Adipocyte (in vitro differentiated cells): ENCODE measurements around the gene EXOC3L4.
A peak's percentile ranks its signal among the peaks of the same experiment; 100 is the strongest.
"Not testable (repeated sequence)": the region's sequence is repeated elsewhere in the genome, so short reads cannot be mapped to it uniquely, and the experiment has no call there.

Experiments
- DNase-seq: peaks from one replicate; pipeline ENCODE4 v3.0.0-alpha.2; 2015; ENCODE audit warnings: low read depth
- H3K27me3 ChIP-seq: replicated peaks from 2 replicates; pipeline ENCODE4 v1.7.0; 2013; ENCODE audit warnings: mild to moderate bottlenecking, low read length, moderate library complexity; ENCODE audit not compliant: control insufficient read depth, insufficient read depth
- H3K36me3 ChIP-seq: 2 replicates; pipeline ENCODE4 v1.7.0; 2013; ENCODE audit warnings: low read length, mild to moderate bottlenecking, moderate library complexity; ENCODE audit not compliant: control insufficient read depth, insufficient read depth, severe bottlenecking
- H3K4me1 ChIP-seq: 2 replicates; pipeline ENCODE4 v1.7.0; 2013; ENCODE audit warnings: mild to moderate bottlenecking, low read length, moderate library complexity; ENCODE audit not compliant: control insufficient read depth, insufficient read depth
- H3K4me3 ChIP-seq: 2 replicates; pipeline ENCODE4 v1.7.0; 2013; ENCODE audit warnings: mild to moderate bottlenecking, low read length, moderate library complexity
- H3K9ac ChIP-seq: 2 replicates; pipeline ENCODE4 v1.7.0; 2013; ENCODE audit warnings: mild to moderate bottlenecking, low read length, moderate library complexity
- H3K9me3 ChIP-seq: 2 replicates; pipeline ENCODE4 v1.7.0; 2013; ENCODE audit warnings: mild to moderate bottlenecking, low read length, moderate library complexity; ENCODE audit not compliant: control insufficient read depth

EXOC3L4 gene

GRCh38 chr14:103118663-103119404 is 24.3 kb downstream of the EXOC3L4 start:
- no peaks in the 10 kb centered on the region for H3K9me3 ChIP-seq
- peak overlapping the region; percentile 48 for H3K9ac ChIP-seq
- H3K36me3 ChIP-seq = no peaks in the 10 kb centered on the region
- H3K4me1 ChIP-seq = peaks cover 46% of the 10 kb centered on the region
- H3K27me3 ChIP-seq = no peaks in the 10 kb centered on the region
- H3K4me3 ChIP-seq = no peak overlapping the region
- no peak for DNase-seq

- H3K4me3 ChIP-seq, H3K9me3 ChIP-seq, H3K9ac ChIP-seq, DNase-seq, H3K36me3 ChIP-seq, H3K27me3 ChIP-seq: not testable (repeated sequence)
- peaks cover 48% of the 10 kb centered on the region for H3K4me1 ChIP-seq
Observed at GRCh38 chr14:103119527-103119926, 25.0 kb downstream of the EXOC3L4 start.

GRCh38 chr14:103121121-103121845 is 26.8 kb downstream of the EXOC3L4 start:
- no peaks in the 10 kb centered on the region for H3K27me3 ChIP-seq
- H3K4me3 ChIP-seq = peak overlapping the region; percentile 1
- no peaks in the 10 kb centered on the region for H3K36me3 ChIP-seq
- peaks cover 59% of the 10 kb centered on the region for H3K4me1 ChIP-seq
- peak overlapping the region; percentile 67 for H3K9ac ChIP-seq
- no peak for DNase-seq
- H3K9me3 ChIP-seq = no peaks in the 10 kb centered on the region

DNA sequence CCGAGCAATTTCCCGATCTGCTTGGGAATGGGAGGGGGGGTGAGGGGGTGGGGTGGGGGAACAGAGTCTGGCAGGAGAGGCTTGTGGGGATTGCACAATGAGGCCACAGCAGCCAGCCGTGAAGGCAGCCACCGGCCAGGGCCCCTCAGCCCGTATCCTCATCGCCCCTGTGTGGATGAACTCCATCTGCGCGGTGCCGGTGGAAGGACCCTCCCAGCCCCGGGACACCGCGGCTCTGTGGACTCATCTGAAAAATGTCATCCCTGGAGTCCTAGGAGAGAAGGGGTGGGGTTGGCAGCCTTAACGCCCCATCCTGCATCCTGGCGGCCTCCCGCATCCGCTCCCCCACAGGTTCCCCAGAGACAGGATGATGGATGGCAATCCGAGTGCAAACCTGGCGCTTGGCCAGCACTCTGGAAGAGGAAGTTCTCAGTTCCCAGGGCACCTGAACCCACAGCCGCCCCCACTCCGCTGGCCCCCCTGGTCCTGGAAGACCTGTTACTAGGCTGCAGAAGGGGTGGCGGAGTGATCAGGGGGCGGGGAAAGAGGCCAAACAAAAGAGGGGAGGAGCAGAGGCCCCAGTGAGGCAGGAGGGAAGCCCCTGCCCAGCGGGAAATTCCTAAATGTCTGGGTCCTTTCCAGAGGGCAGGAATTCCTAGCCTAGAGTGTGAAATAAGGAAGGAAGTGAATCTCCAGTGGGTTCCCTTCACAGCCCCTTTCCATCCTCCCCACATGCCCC is 27.5 kb downstream of the EXOC3L4 start:
- peaks cover 64% of the 10 kb centered on the region for H3K4me1 ChIP-seq
- no peaks in the 10 kb centered on the region for H3K27me3 ChIP-seq
- H3K36me3 ChIP-seq = no peaks in the 10 kb centered on the region
- no peaks in the 10 kb centered on the region for H3K9me3 ChIP-seq
- DNase-seq = peak; percentile 58
- peak overlapping the region; percentile 58 for H3K4me3 ChIP-seq
- peak overlapping the region; percentile 78 for H3K9ac ChIP-seq

DNA sequence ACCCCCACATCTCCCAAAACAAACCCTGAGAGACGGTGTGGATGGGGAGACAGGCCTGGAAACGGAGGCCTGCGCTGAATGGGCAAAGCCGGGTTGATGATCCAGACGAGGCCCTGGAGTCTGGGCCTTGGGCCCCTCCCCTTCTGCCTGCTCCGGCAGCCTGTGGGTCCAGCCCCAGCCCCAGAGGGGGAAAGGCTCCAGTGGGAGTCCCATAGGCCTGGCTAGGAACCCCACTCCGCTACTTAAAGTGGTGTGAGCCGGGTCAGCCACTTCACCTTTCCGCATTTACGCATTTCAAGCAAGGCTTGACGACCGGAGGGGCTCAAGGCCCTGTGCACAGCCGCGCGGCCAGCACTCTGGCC is 28.0 kb downstream of the EXOC3L4 start:
- DNase-seq = no peak
- Histone ChIP-seq H3K9ac (peak overlapping the region; percentile 78), H3K36me3 (peaks cover 3% of the 10 kb centered on the region), H3K27me3 (no peaks in the 10 kb centered on the region), H3K4me1 (peaks cover 68% of the 10 kb centered on the region), H3K9me3 (no peaks in the 10 kb centered on the region), H3K4me3 (peak overlapping the region; percentile 58)

DNA sequence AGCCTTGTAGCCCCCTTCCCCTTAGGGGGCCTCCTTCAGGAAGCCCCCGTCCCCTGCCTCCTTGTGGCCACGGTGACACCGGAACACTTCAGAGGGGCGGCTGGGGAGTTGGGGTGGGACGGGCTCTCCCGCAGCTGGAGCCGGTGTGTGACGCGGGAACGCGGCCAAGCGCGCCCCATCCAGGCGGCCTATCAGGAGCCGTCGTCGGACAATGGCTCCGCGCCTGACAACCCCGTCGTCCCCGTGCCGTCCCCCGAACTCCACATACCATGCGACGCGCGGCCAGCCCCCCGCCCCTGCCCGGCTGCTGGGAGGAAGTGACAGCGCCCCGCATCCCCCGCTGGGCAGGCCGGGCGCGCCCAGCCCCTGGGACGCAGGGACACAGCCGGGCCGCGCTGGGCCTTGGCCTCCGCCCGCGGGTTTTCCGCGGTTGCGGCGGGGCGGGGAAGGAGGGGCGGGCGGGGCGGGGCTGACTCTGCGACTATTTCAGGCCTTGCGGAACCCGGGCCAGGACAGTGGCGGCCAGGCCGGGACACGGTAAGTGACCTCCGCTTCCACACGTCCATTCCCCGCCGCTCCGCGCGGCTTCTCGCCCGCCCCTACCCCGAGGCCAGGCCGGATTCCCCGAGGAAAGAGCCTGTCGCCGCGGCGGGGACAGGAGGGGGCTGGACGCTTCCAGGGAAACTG is 28.6 kb downstream of the EXOC3L4 start, which contains the start of gene TNFAIP2:
TNFAIP2 (plus strand) TSS at position 515 of the 687 bp plus-strand sequence. CDS start 2,997 bp downstream, outside the sequence.
- no peaks in the 10 kb centered on the region for H3K27me3 ChIP-seq
- DNase-seq = no peak
- no peaks in the 10 kb centered on the region for H3K9me3 ChIP-seq
- peaks cover 4% of the 10 kb centered on the region for H3K36me3 ChIP-seq
- H3K4me3 ChIP-seq = peak within 1 kb of the TSS; percentile 81
- H3K4me1 ChIP-seq = peaks cover 72% of the 10 kb centered on the region
- peak within 1 kb of the TSS; percentile 87 for H3K9ac ChIP-seq

DNA sequence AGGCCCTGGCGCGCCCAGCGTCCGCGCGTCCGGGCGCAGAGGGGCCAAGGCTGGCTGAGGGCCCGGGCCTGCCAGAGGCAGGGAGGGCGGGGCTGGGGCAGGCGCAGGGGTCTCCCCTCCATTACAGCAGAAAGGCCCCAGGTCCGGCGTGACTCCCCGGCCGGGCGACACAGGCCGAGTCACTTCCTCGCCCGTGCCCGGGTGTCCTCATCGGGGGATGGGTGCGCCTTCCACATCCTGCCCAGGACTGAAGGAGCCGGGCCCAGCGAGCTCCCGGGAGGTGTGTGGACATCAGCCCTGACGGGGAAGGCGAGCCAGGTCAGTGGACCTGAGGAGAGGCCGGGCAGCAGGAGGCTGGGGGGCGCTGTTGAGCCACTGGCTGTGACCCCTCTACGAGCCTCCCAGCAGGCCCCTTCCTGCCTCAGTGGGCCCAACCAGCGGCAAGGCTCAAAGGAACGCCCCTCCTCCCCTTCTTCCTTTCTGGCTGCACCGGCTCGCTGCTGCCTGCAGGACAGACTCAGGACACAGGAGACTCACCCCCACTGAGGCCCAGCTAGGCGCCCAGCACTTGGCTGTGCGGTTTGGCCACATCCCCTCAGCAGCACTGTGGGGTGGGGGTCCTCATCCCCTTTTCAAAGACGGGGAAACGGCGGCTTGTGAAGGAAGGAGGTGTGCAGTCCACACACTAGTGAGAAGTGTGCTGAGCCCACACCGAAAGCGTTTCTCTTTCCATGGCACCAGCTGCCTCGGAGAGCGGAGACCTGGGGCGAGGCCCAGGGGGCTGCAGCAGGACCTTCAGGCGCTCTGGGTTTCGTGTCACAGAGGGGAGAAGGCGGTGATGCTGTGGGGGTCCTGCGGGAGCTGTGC is 29.3 kb downstream of the EXOC3L4 start:
- H3K4me3 ChIP-seq = peak overlapping the region; percentile 81
- peaks cover 4% of the 10 kb centered on the region for H3K36me3 ChIP-seq
- no peaks in the 10 kb centered on the region for H3K9me3 ChIP-seq
- DNase-seq = no peak
- no peaks in the 10 kb centered on the region for H3K27me3 ChIP-seq
- H3K9ac ChIP-seq = peak overlapping the region; percentile 87
- H3K4me1 ChIP-seq = peaks cover 73% of the 10 kb centered on the region

- no peaks in the 10 kb centered on the region for H3K27me3 ChIP-seq
- no peak for DNase-seq
- peaks cover 5% of the 10 kb centered on the region for H3K36me3 ChIP-seq
- H3K9ac ChIP-seq = peak overlapping the region; percentile 87
- no peaks in the 10 kb centered on the region for H3K9me3 ChIP-seq
- H3K4me1 ChIP-seq = peaks cover 76% of the 10 kb centered on the region
- H3K4me3 ChIP-seq = peak overlapping the region; percentile 81
Observed at GRCh38 chr14:103124501-103125001, 30.0 kb downstream of the EXOC3L4 start.

DNA sequence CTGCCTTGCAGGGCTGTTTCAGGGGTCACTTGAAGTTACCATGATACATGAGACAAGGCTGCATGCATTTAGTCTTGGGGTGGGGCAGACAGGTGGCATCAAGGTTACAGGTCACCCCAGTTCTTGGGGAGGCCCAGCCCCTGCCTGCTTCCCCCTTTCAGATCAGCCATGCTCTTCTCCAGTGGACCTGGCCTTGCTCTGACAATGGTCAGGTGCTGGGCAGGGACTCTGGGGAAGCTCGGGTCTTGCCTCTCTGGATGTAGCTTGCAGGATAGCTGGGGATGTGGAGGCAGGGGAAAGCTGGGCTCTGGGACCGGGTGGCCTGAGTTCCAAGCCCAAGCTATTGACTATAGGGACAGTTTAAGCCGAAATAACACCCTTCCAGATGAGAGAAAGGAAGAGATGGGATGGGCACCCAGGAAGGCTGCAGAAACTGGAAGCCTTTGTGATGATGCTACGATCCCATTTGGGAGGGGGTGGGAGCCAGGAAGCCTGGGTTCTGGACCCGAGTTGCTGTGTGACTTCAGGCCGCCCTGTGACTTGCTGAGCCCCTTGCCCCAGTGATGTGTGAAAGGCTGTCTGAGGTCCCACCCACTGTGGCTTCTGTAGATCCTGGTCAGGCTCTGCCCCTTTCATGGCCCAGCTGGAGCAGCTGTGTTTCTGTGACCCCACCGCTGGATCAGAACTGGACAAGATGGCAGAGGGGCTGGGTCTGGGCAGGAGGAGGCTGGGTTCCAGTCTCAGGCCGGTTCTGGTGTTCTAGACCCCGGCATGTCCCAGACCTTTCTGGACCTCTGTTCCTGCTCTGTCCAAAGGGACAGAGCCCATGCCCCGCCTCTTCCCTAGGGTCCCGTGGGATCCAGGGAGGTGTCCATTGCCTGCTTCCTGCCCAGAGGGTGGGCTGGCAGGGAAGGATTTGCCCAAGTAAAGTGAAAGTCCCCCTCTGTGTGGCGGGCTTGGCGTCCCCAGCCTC is 30.9 kb downstream of the EXOC3L4 start:
- Histone ChIP-seq H3K4me1 (peaks cover 72% of the 10 kb centered on the region), H3K4me3 (peak overlapping the region; percentile 81), H3K36me3 (peaks cover 14% of the 10 kb centered on the region), H3K9ac (peak overlapping the region; percentile 87), H3K27me3 (no peaks in the 10 kb centered on the region), H3K9me3 (no peaks in the 10 kb centered on the region)
- DNase-seq = no peak
